HepG2 (cell line): ENCODE results near the gene GLIS2. TPM values are rescaled to one million over a fixed set of nuclear protein-coding genes. Genes with fewer than 3 reads are reported as not detected.

ENCODE experiments used
- ARNTL ChIP-seq: sonication (generic); formaldehyde crosslinking; IDR thresholded peaks from 2 replicates; pipeline ENCODE4 v1.4.0; 2020; ENCODE audit warnings: mild to moderate bottlenecking, missing genetic modification reagents
- DMAP1 ChIP-seq: IDR thresholded peaks from 2 replicates; pipeline ENCODE4 v1.6.1; 2016
- FOXA1 ChIP-seq, 2 experiments: fragments of 450-650 bp in 1 of 2; sonication (generic) in 1 of 2; formaldehyde crosslinking in 1 of 2; IDR thresholded peaks; 2 replicates each; pipeline versions ENCODE4 v1.4.0 to v1.6.1; 2016 to 2020; ENCODE audit warnings: missing genetic modification reagents in 1 of 2
- KAT7 ChIP-seq: IDR thresholded peaks from 2 replicates; pipeline ENCODE4 v1.6.1; 2018; ENCODE audit warnings: borderline replicate concordance, missing compliant biosample characterization
- MTF2 ChIP-seq: sonication (generic); formaldehyde crosslinking; IDR thresholded peaks from 2 replicates; pipeline ENCODE4 v1.5.0; 2020; ENCODE audit warnings: missing genetic modification reagents, borderline replicate concordance
- NRL ChIP-seq: sonication (generic); formaldehyde crosslinking; IDR thresholded peaks from 2 replicates; pipeline ENCODE4 v1.5.0; 2020; ENCODE audit warnings: missing genetic modification reagents, mild to moderate bottlenecking, moderate library complexity, borderline replicate concordance
- POLR2A ChIP-seq, 2 experiments: IDR thresholded peaks; 2 replicates each; pipeline ENCODE4 v1.6.1; 2011; ENCODE audit warnings: low read depth in 2 of 2, low read length in 2 of 2, mild to moderate bottlenecking in 1 of 2, moderate library complexity in 1 of 2; ENCODE audit not compliant: insufficient read depth in 1 of 2
- ZBTB3 ChIP-seq: sonication (generic); formaldehyde crosslinking; IDR thresholded peaks from 2 replicates; pipeline ENCODE4 v1.4.0; 2020; ENCODE audit warnings: low read depth, mild to moderate bottlenecking, moderate library complexity, missing genetic modification reagents, borderline replicate concordance
- ZNF142 ChIP-seq: sonication (generic); formaldehyde crosslinking; IDR thresholded peaks from 2 replicates; pipeline ENCODE4 v1.4.0; 2020; ENCODE audit warnings: missing genetic modification reagents
- ZNF280B ChIP-seq: sonication (generic); formaldehyde crosslinking; IDR thresholded peaks from 2 replicates; pipeline ENCODE4 v1.5.0; 2020; ENCODE audit warnings: missing genetic modification reagents, mild to moderate bottlenecking, borderline replicate concordance
- ZNF331 ChIP-seq: sonication (generic); formaldehyde crosslinking; IDR thresholded peaks from 2 replicates; pipeline ENCODE4 v1.4.0; 2020; ENCODE audit warnings: missing genetic modification reagents
- ZNF629 ChIP-seq: sonication (generic); formaldehyde crosslinking; conservative IDR thresholded peaks from 2 replicates; pipeline ENCODE4 v1.5.0; 2020; ENCODE audit warnings: missing genetic modification reagents
- ZNF691 ChIP-seq: sonication (generic); formaldehyde crosslinking; IDR thresholded peaks from 2 replicates; pipeline ENCODE4 v1.4.0; 2020; ENCODE audit warnings: missing genetic modification reagents, low read depth, mild to moderate bottlenecking, borderline replicate concordance
- ZNF761 ChIP-seq: sonication (generic); formaldehyde crosslinking; conservative IDR thresholded peaks from 2 replicates; pipeline ENCODE4 v1.4.0; 2020; ENCODE audit warnings: mild to moderate bottlenecking, missing genetic modification reagents
- ZNF788 ChIP-seq: sonication (generic); formaldehyde crosslinking; IDR thresholded peaks from 2 replicates; pipeline ENCODE4 v1.5.0; 2020; ENCODE audit warnings: mild to moderate bottlenecking, missing genetic modification reagents, borderline replicate concordance
- ZSCAN21 ChIP-seq: sonication (generic); formaldehyde crosslinking; IDR thresholded peaks from 2 replicates; pipeline ENCODE4 v1.8.0; 2022; ENCODE audit warnings: mild to moderate bottlenecking, missing genetic modification reagents, moderate library complexity, borderline replicate concordance
- polyA plus RNA-seq, 8 experiments: library from polyadenylated mRNA; depleted of rRNA in 3 of 8; stranded (reverse) in 7 of 8; unstranded in 1 of 8; fragments of >200 nt; fragmentation: Illumina TruSeq in 4 of 8; extraction: Trizol in 4 of 8; gene quantifications; 2 replicates each; pipeline versions ENCODE4 v1.2.1 to v1.2.3, GENCODE V29; 2011 to 2016; ENCODE audit warnings: low read depth in 4 of 8, missing spikeins in 1 of 8, mixed read lengths in 1 of 8; ENCODE audit not compliant: insufficient read depth in 1 of 8
- total RNA-seq, 5 experiments: library from RNA; depleted of rRNA; stranded (reverse); fragments of >200 nt; fragmentation: Illumina TruSeq; extraction: Trizol; gene quantifications; 2 replicates each; pipeline ENCODE4 v1.2.3, GENCODE V29; 2016; ENCODE audit warnings: low read depth in 1 of 5

The GLIS2 gene
- total and polyA plus RNA-seq, 2 of the 13 experiments (the other 11 are each of a cell fraction or from before 2014, with no cell fraction given), result 0.28 to 0.29 TPM

GRCh38 chr16:4372578-4373355 lies 56.9 kb downstream of the GLIS2 start (continued):
- peak; percentile 79; the same call in 1 of the 2 replicates for TF ChIP-seq ZNF280B (CRISPR knock-in tag)
- TF ChIP-seq ZBTB3 (CRISPR knock-in tag), result 0 out of 2 replicates have a peak, but pooled peaks have one; percentile 59
- peak; percentile 61 for TF ChIP-seq ARNTL (CRISPR knock-in tag)
- no peak for TF ChIP-seq KAT7 (CRISPR knock-in tag)
- peak; percentile 73; the same call in 1 of the 2 replicates for TF ChIP-seq ZNF788 (CRISPR knock-in tag)
- peak; percentile 22; the same call in 1 of the 2 replicates for TF ChIP-seq ZNF142 (CRISPR knock-in tag)
- no peak for TF ChIP-seq DMAP1 (CRISPR knock-in tag)
- peak; percentile 29; the same call in 1 of the 2 replicates for TF ChIP-seq ZNF331 (CRISPR knock-in tag)
- no peak for TF ChIP-seq FOXA1 (IDR thresholded peaks at IDR 0.05)
- TF ChIP-seq FOXA1 (CRISPR knock-in tag; IDR thresholded peaks at IDR 0.05), result peak; percentile 88
- peak; percentile 29; the same call in 1 of the 2 replicates for TF ChIP-seq ZSCAN21 (CRISPR knock-in tag)
- TF ChIP-seq MTF2 (CRISPR knock-in tag), result 0 out of 2 replicates have a peak, but pooled peaks have one; percentile 57
- TF ChIP-seq POLR2A (IDR thresholded peaks at IDR 0.05; ENCODE audit: insufficient read depth in 1 of 2, low read depth in 2 of 2, low read length in 2 of 2), result peak; percentile 72 to 77
- TF ChIP-seq ZNF761 (CRISPR knock-in tag), result no peak
- peak; percentile 50; the same call in 1 of the 2 replicates for TF ChIP-seq ZNF629 (CRISPR knock-in tag)
- 0 out of 2 replicates have a peak, but pooled peaks have one; percentile 21 for TF ChIP-seq ZNF691 (CRISPR knock-in tag)
- peak; percentile 59; the same call in 1 of the 2 replicates for TF ChIP-seq NRL (CRISPR knock-in tag)
